ENCODE results near the gene RUSF1. TPM values are rescaled to one million over a fixed set of nuclear protein-coding genes. Genes with fewer than 3 reads are reported as not detected.

Gene RUSF1
- total RNA-seq, 4 donors from 2014 or later: 20.2 to 49.2 (median 34.2) TPM

DNA sequence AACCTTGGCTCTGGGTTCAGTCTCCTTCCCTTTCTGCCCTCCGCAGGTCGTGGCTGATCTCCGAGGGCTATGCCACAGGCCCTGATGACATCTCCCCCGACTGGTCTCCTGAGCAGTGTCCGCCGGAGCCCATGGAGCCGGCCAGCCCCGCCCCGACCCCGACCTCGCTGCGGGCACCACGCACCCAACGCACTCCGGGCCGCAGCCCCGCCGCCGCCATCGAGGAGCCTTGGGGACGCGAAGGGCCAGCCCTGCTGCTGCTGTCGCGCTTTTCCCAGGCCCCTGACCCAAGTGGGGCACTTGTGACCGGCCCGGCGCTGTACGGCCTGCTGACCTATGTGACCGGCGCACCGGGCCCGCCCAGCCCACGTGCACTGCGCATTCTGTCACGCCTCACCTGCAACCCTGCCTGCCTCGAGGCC lies 43.8 kb downstream of the RUSF1 start:
- TF ChIP-seq, protein P1, sequence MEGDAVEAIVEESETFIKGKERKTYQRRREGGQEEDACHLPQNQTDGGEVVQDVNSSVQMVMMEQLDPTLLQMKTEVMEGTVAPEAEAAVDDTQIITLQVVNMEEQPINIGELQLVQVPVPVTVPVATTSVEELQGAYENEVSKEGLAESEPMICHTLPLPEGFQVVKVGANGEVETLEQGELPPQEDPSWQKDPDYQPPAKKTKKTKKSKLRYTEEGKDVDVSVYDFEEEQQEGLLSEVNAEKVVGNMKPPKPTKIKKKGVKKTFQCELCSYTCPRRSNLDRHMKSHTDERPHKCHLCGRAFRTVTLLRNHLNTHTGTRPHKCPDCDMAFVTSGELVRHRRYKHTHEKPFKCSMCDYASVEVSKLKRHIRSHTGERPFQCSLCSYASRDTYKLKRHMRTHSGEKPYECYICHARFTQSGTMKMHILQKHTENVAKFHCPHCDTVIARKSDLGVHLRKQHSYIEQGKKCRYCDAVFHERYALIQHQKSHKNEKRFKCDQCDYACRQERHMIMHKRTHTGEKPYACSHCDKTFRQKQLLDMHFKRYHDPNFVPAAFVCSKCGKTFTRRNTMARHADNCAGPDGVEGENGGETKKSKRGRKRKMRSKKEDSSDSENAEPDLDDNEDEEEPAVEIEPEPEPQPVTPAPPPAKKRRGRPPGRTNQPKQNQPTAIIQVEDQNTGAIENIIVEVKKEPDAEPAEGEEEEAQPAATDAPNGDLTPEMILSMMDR (IDR thresholded peaks at IDR 0.05; ENCODE audit: low read depth): no peak

DNA sequence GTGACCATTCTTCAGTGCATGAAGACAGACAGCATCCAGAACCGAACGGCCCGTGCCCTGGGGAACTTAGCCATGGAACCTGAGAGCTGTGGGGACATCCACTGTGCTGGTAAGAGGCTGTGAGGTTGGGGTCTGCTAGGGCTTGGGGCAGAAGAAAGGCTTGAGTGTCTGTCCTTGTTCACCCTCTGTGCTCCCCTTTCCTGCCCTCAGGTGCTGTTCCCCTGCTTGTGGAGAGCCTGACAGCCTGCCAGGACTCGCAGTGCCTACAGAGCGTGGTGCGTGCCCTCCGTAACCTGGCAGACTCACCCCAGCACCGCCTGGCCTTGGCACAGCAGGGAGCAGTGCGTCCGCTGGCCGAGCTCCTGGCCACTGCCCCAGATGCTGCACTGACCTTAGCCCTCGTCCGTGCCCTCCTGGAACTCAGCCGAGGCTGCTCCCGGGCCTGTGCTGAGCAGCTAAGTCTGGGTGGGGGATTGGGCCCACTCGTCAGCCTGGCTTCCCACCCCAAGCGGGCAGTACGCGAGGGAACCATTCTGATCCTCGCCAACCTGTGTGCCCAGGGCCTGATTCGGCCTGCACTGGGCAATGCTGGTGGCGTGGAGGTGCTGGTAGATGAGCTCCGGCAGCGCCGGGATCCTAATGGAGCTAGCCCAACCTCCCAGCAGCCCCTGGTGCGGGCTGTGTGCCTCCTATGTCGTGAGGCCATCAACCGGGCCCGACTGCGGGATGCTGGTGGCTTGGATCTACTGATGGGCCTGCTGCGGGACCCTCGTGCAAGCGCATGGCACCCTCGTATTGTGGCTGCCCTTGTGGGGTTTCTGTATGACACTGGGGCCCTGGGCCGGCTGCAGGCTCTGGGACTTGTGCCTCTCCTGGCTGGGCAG lies 46.0 kb downstream of the RUSF1 start:
- TF ChIP-seq, protein P1 (IDR thresholded peaks at IDR 0.05; ENCODE audit: low read depth): no peak

DNA sequence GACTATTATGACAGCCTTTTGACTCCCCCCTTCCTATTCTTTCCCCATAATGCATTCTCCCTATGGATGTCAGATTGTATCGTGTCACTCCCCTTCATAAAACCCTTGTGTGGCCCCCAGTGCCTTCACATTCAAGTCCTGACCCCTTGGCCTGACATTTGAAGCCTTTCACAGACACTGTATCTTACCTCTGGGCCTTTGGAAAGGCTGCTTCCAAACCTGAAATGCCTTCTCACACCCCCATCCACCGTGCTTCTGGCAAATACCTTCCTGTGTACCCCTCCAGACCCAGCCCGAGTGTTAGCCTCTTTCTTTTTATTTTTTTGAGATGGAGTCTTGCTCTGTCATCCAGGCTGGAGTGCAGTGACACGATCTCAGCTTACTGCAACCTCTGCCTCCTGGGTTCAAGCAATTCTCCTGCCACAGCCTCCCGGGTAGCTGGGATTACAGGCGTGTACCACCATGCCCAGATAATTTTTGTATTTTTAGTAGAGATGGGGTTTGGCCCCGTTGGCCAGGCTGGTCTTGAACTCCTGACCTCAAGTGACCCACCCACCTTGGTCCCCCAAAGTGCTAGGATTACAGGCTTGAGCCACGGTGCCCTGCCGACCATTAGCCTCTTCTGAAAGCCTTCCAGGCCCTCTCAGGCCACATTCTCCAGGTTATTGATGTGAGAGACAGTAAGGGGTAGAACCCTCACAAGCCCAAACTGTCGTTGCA lies 46.8 kb downstream of the RUSF1 start:
- TF ChIP-seq, protein P1 (IDR thresholded peaks at IDR 0.05; ENCODE audit: low read depth): no peak

DNA sequence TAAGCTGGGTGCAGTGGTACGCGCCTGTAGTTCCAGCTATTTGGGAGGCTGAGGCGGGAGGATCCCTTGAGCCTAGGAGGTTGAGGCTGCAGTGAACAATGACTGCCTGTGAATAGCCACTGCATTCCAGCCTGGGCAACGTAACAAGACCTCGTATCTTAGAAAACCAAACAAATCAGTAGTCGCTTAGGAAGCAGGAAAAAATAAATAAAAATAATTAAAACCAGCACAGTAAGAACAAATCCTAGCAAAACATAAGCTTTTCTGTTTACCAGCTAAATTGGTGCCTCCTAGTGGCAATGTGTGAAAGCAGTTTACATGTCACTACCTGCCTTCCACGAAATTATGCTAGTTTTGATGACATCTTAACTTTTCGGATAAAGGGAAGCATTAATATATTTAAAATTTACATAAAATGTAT lies 47.6 kb downstream of the RUSF1 start:
- TF ChIP-seq, protein P1 (IDR thresholded peaks at IDR 0.05; ENCODE audit: low read depth): no peak

DNA sequence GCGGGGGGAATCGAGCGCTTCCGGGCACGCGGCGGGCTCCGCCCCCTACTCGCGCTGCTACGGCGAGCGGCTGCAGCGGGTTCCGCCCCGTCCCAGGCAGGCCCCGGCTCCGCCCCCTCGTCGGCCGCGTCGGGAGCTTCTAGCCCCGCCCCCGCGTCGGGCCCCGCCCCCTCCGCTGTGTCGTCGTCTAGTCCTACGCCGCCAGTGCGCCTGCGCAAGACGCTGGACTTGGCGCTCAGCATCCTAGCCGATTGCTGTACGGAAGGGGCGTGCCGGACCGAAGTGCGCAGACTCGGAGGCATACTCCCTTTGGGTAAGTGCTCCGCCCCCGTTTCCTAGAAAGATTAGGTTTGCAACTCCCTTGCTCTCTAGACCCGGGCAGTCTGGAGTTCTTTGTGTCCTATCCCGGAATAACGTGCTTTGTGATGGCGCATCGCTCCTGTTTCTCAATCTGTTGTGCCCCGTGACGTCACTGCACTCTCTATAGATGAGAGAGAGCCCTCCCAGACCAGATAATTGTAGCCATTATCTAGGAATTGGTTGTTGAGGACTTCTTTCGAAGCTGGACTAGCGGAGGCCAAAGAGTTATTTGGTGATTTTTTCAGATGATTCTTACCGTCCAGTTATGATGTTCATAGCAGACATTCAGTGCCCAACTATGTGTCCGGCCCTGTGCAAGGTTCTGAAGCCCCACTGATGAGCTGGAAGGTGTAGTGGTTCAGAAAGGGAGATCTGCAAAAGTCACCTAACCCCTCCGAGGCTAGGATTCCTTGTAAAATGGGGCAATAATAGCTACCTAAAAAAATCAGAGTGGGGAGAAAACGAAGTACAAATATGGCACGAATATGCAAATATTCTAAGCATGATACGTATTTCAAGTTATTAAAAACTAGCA lies 48.3 kb downstream of the RUSF1 start:
- TF ChIP-seq, protein P1 (IDR thresholded peaks at IDR 0.05; ENCODE audit: low read depth): no peak

DNA sequence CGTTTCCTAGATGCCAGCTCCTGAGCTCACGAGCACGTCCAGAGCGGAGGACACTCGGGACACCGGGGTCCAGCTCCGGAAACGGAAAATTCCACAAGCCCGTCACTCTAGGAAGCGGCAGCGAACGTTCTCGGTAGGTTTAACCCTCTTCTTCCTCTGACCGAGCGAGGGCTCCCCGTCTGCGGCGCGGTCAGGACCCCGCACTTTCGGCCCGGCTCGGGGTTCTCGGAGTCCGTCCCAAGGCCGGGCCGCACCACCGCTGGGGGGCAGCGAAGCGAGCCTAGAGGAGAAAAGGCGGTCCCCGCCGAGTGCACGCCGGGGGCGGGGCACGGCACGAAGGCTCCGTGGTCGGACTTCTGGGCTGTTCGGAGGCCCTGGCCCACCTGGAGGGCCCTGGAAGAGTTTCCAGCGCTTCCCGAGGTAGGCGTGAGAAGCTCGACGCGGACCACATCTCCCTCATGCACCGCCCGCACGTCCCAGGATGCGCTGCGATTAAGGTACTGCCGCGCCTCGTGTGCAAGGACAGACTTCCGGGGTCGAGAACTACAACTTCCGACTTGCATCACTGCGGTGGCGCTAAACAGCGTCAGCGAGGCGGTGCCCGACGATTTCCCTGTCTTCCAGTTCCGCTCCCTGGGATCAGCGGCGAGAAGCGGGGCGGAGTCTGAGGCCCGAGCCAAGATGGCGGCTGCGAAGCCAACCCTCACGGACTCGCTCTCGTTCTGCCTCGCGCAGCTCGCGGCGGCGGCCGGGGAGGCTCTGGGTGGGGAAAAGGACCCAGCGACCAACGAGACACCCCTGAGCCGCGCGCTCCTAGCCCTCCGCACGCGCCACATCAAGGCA lies 49.1 kb downstream of the RUSF1 start, which contains the start of gene ARMC5:
ARMC5 (plus strand) TSS at position 658 of the 843 bp plus-strand sequence; CDS start at position 682, 24 bp downstream.
- TF ChIP-seq, protein P1 (IDR thresholded peaks at IDR 0.05; ENCODE audit: low read depth): no peak

All from subcutaneous adipose tissue (tissue), 4 donors.